Measurements from ENCODE around the gene SLF2.

Gene SLF2

GRCh38 chr10:100985336-100985735 lies 72.6 kb downstream of the SLF2 start:
- DNase-seq (ENCODE audit: low spot score) (no peak), ATAC-seq (ENCODE audit: low read depth) (no peak)
- Histone ChIP-seq H3K4me1 (ENCODE audit: insufficient read depth, poor library complexity, severe bottlenecking) (peaks cover 7% of the 10 kb centered on the region), H3K9me3 (ENCODE audit: severe bottlenecking) (no peaks in the 10 kb centered on the region), H3K27me3 (ENCODE audit: insufficient read depth, poor library complexity, severe bottlenecking) (no peaks in the 10 kb centered on the region), H3K4me3 (ENCODE audit: severe bottlenecking) (no peak overlapping the region), H3K27ac (ENCODE audit: poor library complexity, severe bottlenecking) (no peak overlapping the region), H3K36me3 (ENCODE audit: low read depth) (peaks cover 32% of the 10 kb centered on the region)
- TF ChIP-seq CTCF (IDR thresholded peaks at IDR 0.05; ENCODE audit: poor library complexity, severe bottlenecking), result no peak

- H3K27ac ChIP-seq (ENCODE audit: poor library complexity, severe bottlenecking), result peak overlapping the region; percentile 58
- H3K9me3 ChIP-seq (ENCODE audit: severe bottlenecking), result no peaks in the 10 kb centered on the region
- DNase-seq (ENCODE audit: low spot score), result no peak
- peak; percentile 7; the same call in 2 of the 3 replicates for ATAC-seq (ENCODE audit: low read depth)
- peak overlapping the region; percentile 97 for H3K4me3 ChIP-seq (ENCODE audit: severe bottlenecking)
- peaks cover 45% of the 10 kb centered on the region for H3K36me3 ChIP-seq (ENCODE audit: low read depth)
- no peak for TF ChIP-seq CTCF (IDR thresholded peaks at IDR 0.05; ENCODE audit: poor library complexity, severe bottlenecking)
- H3K27me3 ChIP-seq (ENCODE audit: insufficient read depth, poor library complexity, severe bottlenecking), result no peaks in the 10 kb centered on the region
- peaks cover 7% of the 10 kb centered on the region for H3K4me1 ChIP-seq (ENCODE audit: insufficient read depth, poor library complexity, severe bottlenecking)
Measured at GRCh38 chr10:100986623-100986951, 73.8 kb downstream of the SLF2 start.

- Histone ChIP-seq H3K27me3 (ENCODE audit: insufficient read depth, poor library complexity, severe bottlenecking) (no peaks in the 10 kb centered on the region), H3K36me3 (ENCODE audit: low read depth) (peaks cover 46% of the 10 kb centered on the region), H3K9me3 (ENCODE audit: severe bottlenecking) (no peaks in the 10 kb centered on the region), H3K4me1 (ENCODE audit: insufficient read depth, poor library complexity, severe bottlenecking) (peaks cover 7% of the 10 kb centered on the region), H3K4me3 (ENCODE audit: severe bottlenecking) (peak within 1 kb of the TSS; percentile 97), H3K27ac (ENCODE audit: poor library complexity, severe bottlenecking) (peak within 1 kb of the TSS; percentile 58)
- ATAC-seq (ENCODE audit: low read depth) (peak; percentile 90), DNase-seq (ENCODE audit: low spot score) (peak; percentile 85)
- no peak for TF ChIP-seq CTCF (IDR thresholded peaks at IDR 0.05; ENCODE audit: poor library complexity, severe bottlenecking)
Measured at GRCh38 chr10:100986952-100987684, 74.4 kb downstream of the SLF2 start, which contains the start of the genes MRPL43 and TWNK. MRPL43 (minus strand) TSS chr10:100987497; CDS start chr10:100987443, 54 bp downstream. TWNK (plus strand) TSS chr10:100987543; CDS start chr10:100988211, 668 bp downstream.

- H3K4me1 ChIP-seq (ENCODE audit: insufficient read depth, poor library complexity, severe bottlenecking), result peaks cover 7% of the 10 kb centered on the region
- TF ChIP-seq CTCF (IDR thresholded peaks at IDR 0.05; ENCODE audit: poor library complexity, severe bottlenecking), result no peak
- H3K4me3 ChIP-seq (ENCODE audit: severe bottlenecking), result peak overlapping the region; percentile 97
- no peaks in the 10 kb centered on the region for H3K9me3 ChIP-seq (ENCODE audit: severe bottlenecking)
- peak overlapping the region; percentile 58 for H3K27ac ChIP-seq (ENCODE audit: poor library complexity, severe bottlenecking)
- DNase-seq (ENCODE audit: low spot score), result no peak
- H3K27me3 ChIP-seq (ENCODE audit: insufficient read depth, poor library complexity, severe bottlenecking), result no peaks in the 10 kb centered on the region
- ATAC-seq (ENCODE audit: low read depth), result peak; percentile 4; the same call in 1 of the 3 replicates
- H3K36me3 ChIP-seq (ENCODE audit: low read depth), result peaks cover 46% of the 10 kb centered on the region
Measured at GRCh38 chr10:100987685-100988049, 74.9 kb downstream of the SLF2 start.

GRCh38 chr10:100988166-100988565 lies 75.4 kb downstream of the SLF2 start:
- ATAC-seq (ENCODE audit: low read depth) (no peak), DNase-seq (ENCODE audit: low spot score) (no peak)
- Histone ChIP-seq H3K27me3 (ENCODE audit: insufficient read depth, poor library complexity, severe bottlenecking) (no peaks in the 10 kb centered on the region), H3K4me1 (ENCODE audit: insufficient read depth, poor library complexity, severe bottlenecking) (peaks cover 7% of the 10 kb centered on the region), H3K27ac (ENCODE audit: poor library complexity, severe bottlenecking) (no peak overlapping the region), H3K36me3 (ENCODE audit: low read depth) (peaks cover 47% of the 10 kb centered on the region), H3K4me3 (ENCODE audit: severe bottlenecking) (peak overlapping the region; percentile 97), H3K9me3 (ENCODE audit: severe bottlenecking) (no peaks in the 10 kb centered on the region)
- TF ChIP-seq CTCF (IDR thresholded peaks at IDR 0.05; ENCODE audit: poor library complexity, severe bottlenecking), result no peak

Data from RWPE2 (cell line).